Measurements from ENCODE around the gene DESI1.
"Not testable (repeated sequence)": the region's sequence is repeated elsewhere in the genome, so short reads cannot be mapped to it uniquely, and the experiment has no call there.

The DESI1 gene

GRCh38 chr22:41620589-41621098, at the start of gene DESI1:
DESI1 (minus strand) TSS chr22:41621043; CDS start chr22:41620839, 204 bp downstream.
- Histone ChIP-seq H3K36me3 (ENCODE audit: insufficient read depth, low read length) (peaks cover 32% of the 10 kb centered on the region), H3K9me3 (ENCODE audit: low read depth, low read length) (no peaks in the 10 kb centered on the region), H3K9ac (ENCODE audit: insufficient read length) (peak within 1 kb of the TSS; percentile 98), H3K4me3 (peak within 1 kb of the TSS; percentile 99), H3K27ac (peak within 1 kb of the TSS; percentile 98)
- DNase-seq (ENCODE audit: low read depth, low spot score): no peak
- TF ChIP-seq POLR2AphosphoS5 (IDR thresholded peaks at IDR 0.05; ENCODE audit: borderline replicate concordance, low read depth, low read length) (peak; percentile 87), FOXP2 (optimal IDR thresholded peaks at IDR 0.05; ENCODE audit: control extremely low read depth, extremely low read length, insufficient read depth) (no peak)

- H3K36me3 ChIP-seq (ENCODE audit: insufficient read depth, low read length): peaks cover 23% of the 10 kb centered on the region
- TF ChIP-seq FOXP2 (optimal IDR thresholded peaks at IDR 0.05; ENCODE audit: control extremely low read depth, extremely low read length, insufficient read depth) (no peak), EZH2 (IDR thresholded peaks at IDR 0.05) (no peak), POLR2AphosphoS5 (IDR thresholded peaks at IDR 0.05; ENCODE audit: borderline replicate concordance, low read depth, low read length) (no peak)
- no peaks in the 10 kb centered on the region for H3K9me3 ChIP-seq (ENCODE audit: low read depth, low read length)
- DNase-seq (ENCODE audit: low read depth, low spot score): no peak
- no peak overlapping the region for H3K9ac ChIP-seq (ENCODE audit: insufficient read length)
- H3K27ac ChIP-seq: 0 out of 2 replicates have a peak overlapping the region, but pooled peaks have one; percentile 42
- no peak overlapping the region for H3K4me3 ChIP-seq
Measured at GRCh38 chr22:41668971-41669911, 48.4 kb upstream of the DESI1 start.

- Histone ChIP-seq H3K4me3 (no peak overlapping the region), H3K9ac (ENCODE audit: insufficient read length) (no peak overlapping the region), H3K27ac (no peak overlapping the region; the same call in none of the 2 replicates), H3K36me3 (ENCODE audit: insufficient read depth, low read length) (peaks cover 51% of the 10 kb centered on the region), H3K9me3 (ENCODE audit: low read depth, low read length) (no peaks in the 10 kb centered on the region)
- no peak for DNase-seq (ENCODE audit: low read depth, low spot score)
- no peak for TF ChIP-seq EZH2 (IDR thresholded peaks at IDR 0.05)
- no peak for TF ChIP-seq FOXP2 (optimal IDR thresholded peaks at IDR 0.05; ENCODE audit: control extremely low read depth, extremely low read length, insufficient read depth)
- no peak for TF ChIP-seq POLR2AphosphoS5 (IDR thresholded peaks at IDR 0.05; ENCODE audit: borderline replicate concordance, low read depth, low read length)
Measured at GRCh38 chr22:41664951-41665350, 44.1 kb upstream of the DESI1 start.

- Histone ChIP-seq H3K9me3 (ENCODE audit: low read depth, low read length) (no peaks in the 10 kb centered on the region), H3K27ac (peak overlapping the region; percentile 72), H3K9ac (ENCODE audit: insufficient read length) (no peak overlapping the region), H3K36me3 (ENCODE audit: insufficient read depth, low read length) (peaks cover 56% of the 10 kb centered on the region), H3K4me3 (no peak overlapping the region)
- no peak for DNase-seq (ENCODE audit: low read depth, low spot score)
- no peak for TF ChIP-seq POLR2AphosphoS5 (IDR thresholded peaks at IDR 0.05; ENCODE audit: borderline replicate concordance, low read depth, low read length)
Measured at GRCh38 chr22:41664490-41664889, 43.6 kb upstream of the DESI1 start.

GRCh38 chr22:41663594-41663993, 42.8 kb upstream of the DESI1 start:
- H3K36me3 ChIP-seq (ENCODE audit: insufficient read depth, low read length): peaks cover 65% of the 10 kb centered on the region
- H3K27ac ChIP-seq; DNase-seq (ENCODE audit: low read depth, low spot score); H3K9ac ChIP-seq (ENCODE audit: insufficient read length); H3K9me3 ChIP-seq (ENCODE audit: low read depth, low read length); H3K4me3 ChIP-seq: not testable (repeated sequence)

- H3K36me3 ChIP-seq (ENCODE audit: insufficient read depth, low read length): peaks cover 83% of the 10 kb centered on the region
- H3K9me3 ChIP-seq (ENCODE audit: low read depth, low read length): no peaks in the 10 kb centered on the region
- TF ChIP-seq POLR2AphosphoS5 (IDR thresholded peaks at IDR 0.05; ENCODE audit: borderline replicate concordance, low read depth, low read length) (no peak), EZH2 (IDR thresholded peaks at IDR 0.05) (no peak), FOXP2 (optimal IDR thresholded peaks at IDR 0.05; ENCODE audit: control extremely low read depth, extremely low read length, insufficient read depth) (no peak)
- no peak overlapping the region for H3K4me3 ChIP-seq
- H3K27ac ChIP-seq: no peak overlapping the region
- no peak overlapping the region for H3K9ac ChIP-seq (ENCODE audit: insufficient read length)
- DNase-seq (ENCODE audit: low read depth, low spot score): no peak
Measured at GRCh38 chr22:41661713-41662112, 40.9 kb upstream of the DESI1 start.

- Histone ChIP-seq H3K4me3 (no peak overlapping the region), H3K36me3 (ENCODE audit: insufficient read depth, low read length) (peaks cover 86% of the 10 kb centered on the region), H3K9ac (ENCODE audit: insufficient read length) (no peak overlapping the region), H3K27ac (0 out of 2 replicates have a peak overlapping the region, but pooled peaks have one; percentile 19), H3K9me3 (ENCODE audit: low read depth, low read length) (no peaks in the 10 kb centered on the region)
- TF ChIP-seq EZH2 (IDR thresholded peaks at IDR 0.05) (no peak), FOXP2 (optimal IDR thresholded peaks at IDR 0.05; ENCODE audit: control extremely low read depth, extremely low read length, insufficient read depth) (no peak), POLR2AphosphoS5 (IDR thresholded peaks at IDR 0.05; ENCODE audit: borderline replicate concordance, low read depth, low read length) (no peak)
- no peak for DNase-seq (ENCODE audit: low read depth, low spot score)
Measured at GRCh38 chr22:41661088-41661487, 40.2 kb upstream of the DESI1 start.

- H3K27ac ChIP-seq: peak overlapping the region; percentile 13; the same call in 1 of the 2 replicates
- no peak for TF ChIP-seq EZH2 (IDR thresholded peaks at IDR 0.05)
- no peak for TF ChIP-seq FOXP2 (optimal IDR thresholded peaks at IDR 0.05; ENCODE audit: control extremely low read depth, extremely low read length, insufficient read depth)
- no peak for TF ChIP-seq POLR2AphosphoS5 (IDR thresholded peaks at IDR 0.05; ENCODE audit: borderline replicate concordance, low read depth, low read length)
- DNase-seq (ENCODE audit: low read depth, low spot score): no peak
- no peaks in the 10 kb centered on the region for H3K9me3 ChIP-seq (ENCODE audit: low read depth, low read length)
- H3K9ac ChIP-seq (ENCODE audit: insufficient read length): no peak overlapping the region
- H3K36me3 ChIP-seq (ENCODE audit: insufficient read depth, low read length): peaks cover 91% of the 10 kb centered on the region
- H3K4me3 ChIP-seq: no peak overlapping the region
Measured at GRCh38 chr22:41660416-41660815, 39.6 kb upstream of the DESI1 start.
